T-helper 1 cell treated with Interleukin-12 subunit alpha and Interleukin-12 subunit beta and Interleukin-4 antibody, amounts not matched to agents 30 μg/mL and 1 μg/mL, for 36 hours (primary cell): ENCODE measurements around the gene GRM3.

Experiments
- H3K27ac Mint-ChIP-seq: one replicate; pipeline ENCODE4 v1.8.0; 2021; ENCODE audit warnings: mild to moderate bottlenecking, mixed read lengths
- H3K27me3 Mint-ChIP-seq: one replicate; pipeline ENCODE4 v1.8.0; 2021; ENCODE audit warnings: low read depth, mixed read lengths
- H3K36me3 Mint-ChIP-seq: one replicate; pipeline ENCODE4 v1.8.0; 2021; ENCODE audit warnings: low read depth, mixed read lengths
- H3K4me1 Mint-ChIP-seq: one replicate; pipeline ENCODE4 v1.8.0; 2021; ENCODE audit warnings: low read depth, mixed read lengths
- H3K4me3 Mint-ChIP-seq: one replicate; pipeline ENCODE4 v1.8.0; 2021; ENCODE audit warnings: mild to moderate bottlenecking, moderate library complexity, mixed read lengths
- H3K9me3 Mint-ChIP-seq: one replicate; pipeline ENCODE4 v1.8.0; 2021; ENCODE audit warnings: mixed read lengths

GRM3 gene

GRCh38 chr7:86748843-86749719 is 105.4 kb downstream of the GRM3 start:
- H3K4me3 Mint-ChIP-seq, result no peak overlapping the region
- no peaks in the 10 kb centered on the region for H3K9me3 Mint-ChIP-seq
- no peaks in the 10 kb centered on the region for H3K4me1 Mint-ChIP-seq
- H3K27ac Mint-ChIP-seq, result no peak overlapping the region
- no peaks in the 10 kb centered on the region for H3K27me3 Mint-ChIP-seq
- no peaks in the 10 kb centered on the region for H3K36me3 Mint-ChIP-seq

- Mint-ChIP-seq H3K36me3 (no peaks in the 10 kb centered on the region), H3K27me3 (no peaks in the 10 kb centered on the region), H3K4me1 (no peaks in the 10 kb centered on the region), H3K27ac (no peak overlapping the region), H3K9me3 (no peaks in the 10 kb centered on the region), H3K4me3 (no peak overlapping the region)
Observed at GRCh38 chr7:86749741-86750665, 106.3 kb downstream of the GRM3 start.

GRCh38 chr7:86760236-86760635 is 116.5 kb downstream of the GRM3 start:
- no peaks in the 10 kb centered on the region for H3K36me3 Mint-ChIP-seq
- no peaks in the 10 kb centered on the region for H3K27me3 Mint-ChIP-seq
- no peaks in the 10 kb centered on the region for H3K4me1 Mint-ChIP-seq
- no peaks in the 10 kb centered on the region for H3K9me3 Mint-ChIP-seq
- no peak overlapping the region for H3K27ac Mint-ChIP-seq
- H3K4me3 Mint-ChIP-seq, result no peak overlapping the region

GRCh38 chr7:86762129-86762528 is 118.4 kb downstream of the GRM3 start:
- H3K4me3 Mint-ChIP-seq, result no peak overlapping the region
- no peaks in the 10 kb centered on the region for H3K36me3 Mint-ChIP-seq
- H3K27me3 Mint-ChIP-seq, result no peaks in the 10 kb centered on the region
- H3K4me1 Mint-ChIP-seq, result no peaks in the 10 kb centered on the region
- H3K27ac Mint-ChIP-seq, result no peak overlapping the region
- H3K9me3 Mint-ChIP-seq, result no peaks in the 10 kb centered on the region

DNA sequence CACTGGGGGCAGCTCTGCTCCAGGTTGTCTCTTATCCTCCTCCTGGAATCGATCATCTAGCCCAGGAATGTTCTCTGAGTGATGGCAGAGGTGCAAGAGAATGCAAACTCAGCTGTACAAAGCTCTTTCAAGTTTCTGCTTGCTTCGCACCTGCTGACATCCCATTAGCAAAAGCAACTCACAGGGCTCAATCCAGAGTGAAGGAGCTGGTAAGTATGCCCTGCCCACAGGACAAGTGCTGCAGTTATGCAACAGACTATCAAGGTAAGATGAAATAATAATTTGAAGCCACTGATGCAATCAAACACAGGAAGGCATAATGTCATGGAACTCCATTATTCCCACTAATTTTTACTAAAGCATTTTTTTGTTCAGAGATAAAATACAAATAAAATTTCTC is 122.2 kb downstream of the GRM3 start:
- Mint-ChIP-seq H3K36me3 (no peaks in the 10 kb centered on the region), H3K27me3 (no peaks in the 10 kb centered on the region), H3K9me3 (no peaks in the 10 kb centered on the region), H3K4me1 (no peaks in the 10 kb centered on the region), H3K27ac (no peak overlapping the region), H3K4me3 (no peak overlapping the region)

DNA sequence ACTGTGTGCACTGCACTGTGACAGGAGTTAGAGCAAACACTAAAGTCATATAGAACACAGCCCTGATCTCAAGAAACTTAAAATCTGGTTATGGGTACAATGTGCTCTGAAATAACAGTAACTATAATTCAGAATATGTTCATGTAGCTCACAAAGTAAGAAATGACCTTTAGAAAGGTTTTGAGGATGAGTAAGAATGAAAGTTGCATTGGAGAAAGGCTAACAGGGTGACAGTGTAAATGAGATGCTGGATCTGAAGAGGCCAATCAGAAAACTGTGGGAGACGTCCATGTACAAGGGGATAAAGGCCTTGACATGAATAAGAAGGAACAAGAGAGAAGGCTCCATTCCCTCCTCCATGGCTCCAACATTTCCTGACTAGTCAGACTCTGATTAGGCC is 124.7 kb downstream of the GRM3 start:
- H3K36me3 Mint-ChIP-seq, result no peaks in the 10 kb centered on the region
- no peaks in the 10 kb centered on the region for H3K4me1 Mint-ChIP-seq
- H3K27ac Mint-ChIP-seq, result no peak overlapping the region
- H3K27me3 Mint-ChIP-seq, result no peaks in the 10 kb centered on the region
- H3K9me3 Mint-ChIP-seq, result no peaks in the 10 kb centered on the region
- no peak overlapping the region for H3K4me3 Mint-ChIP-seq

- Mint-ChIP-seq H3K9me3 (no peaks in the 10 kb centered on the region), H3K4me1 (no peaks in the 10 kb centered on the region), H3K4me3 (no peak overlapping the region), H3K27ac (no peak overlapping the region), H3K36me3 (no peaks in the 10 kb centered on the region), H3K27me3 (no peaks in the 10 kb centered on the region)
Observed at GRCh38 chr7:86768967-86769760, 125.5 kb downstream of the GRM3 start.

DNA sequence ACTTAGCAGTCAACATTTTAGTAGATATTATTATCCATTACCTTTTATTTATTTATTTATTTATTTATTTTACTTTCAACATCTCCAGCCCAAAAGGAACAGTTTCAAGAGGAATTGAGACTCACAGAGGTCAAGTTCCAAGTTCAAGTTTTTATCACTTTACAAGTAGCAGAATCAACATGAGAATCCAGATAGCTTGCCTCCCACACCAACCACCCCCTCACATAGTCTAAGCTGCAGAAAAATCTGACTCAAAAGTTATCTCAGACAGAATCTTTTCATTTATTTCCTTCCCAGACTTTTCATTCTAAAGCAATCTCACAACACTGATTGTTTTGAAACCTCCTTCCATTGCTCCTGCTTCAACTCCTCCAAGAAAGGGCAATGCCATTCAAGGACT is 129.6 kb downstream of the GRM3 start:
- no peaks in the 10 kb centered on the region for H3K36me3 Mint-ChIP-seq
- H3K27me3 Mint-ChIP-seq, result no peaks in the 10 kb centered on the region
- no peak overlapping the region for H3K4me3 Mint-ChIP-seq
- H3K4me1 Mint-ChIP-seq, result no peaks in the 10 kb centered on the region
- H3K27ac Mint-ChIP-seq, result no peak overlapping the region
- no peaks in the 10 kb centered on the region for H3K9me3 Mint-ChIP-seq

- H3K36me3 Mint-ChIP-seq, result no peaks in the 10 kb centered on the region
- no peaks in the 10 kb centered on the region for H3K27me3 Mint-ChIP-seq
- H3K4me1 Mint-ChIP-seq, result no peaks in the 10 kb centered on the region
- no peak overlapping the region for H3K27ac Mint-ChIP-seq
- no peak overlapping the region for H3K4me3 Mint-ChIP-seq
- H3K9me3 Mint-ChIP-seq, result no peaks in the 10 kb centered on the region
Observed at GRCh38 chr7:86775203-86775602, 131.5 kb downstream of the GRM3 start.

- Mint-ChIP-seq H3K27me3 (no peaks in the 10 kb centered on the region), H3K27ac (no peak overlapping the region), H3K4me1 (no peaks in the 10 kb centered on the region), H3K4me3 (no peak overlapping the region), H3K36me3 (no peaks in the 10 kb centered on the region), H3K9me3 (no peaks in the 10 kb centered on the region)
Observed at GRCh38 chr7:86776136-86776535, 132.4 kb downstream of the GRM3 start.

- H3K4me3 Mint-ChIP-seq, result no peak overlapping the region
- H3K4me1 Mint-ChIP-seq, result no peaks in the 10 kb centered on the region
- H3K27me3 Mint-ChIP-seq, result no peaks in the 10 kb centered on the region
- H3K36me3 Mint-ChIP-seq, result no peaks in the 10 kb centered on the region
- no peak overlapping the region for H3K27ac Mint-ChIP-seq
- H3K9me3 Mint-ChIP-seq, result no peaks in the 10 kb centered on the region
Observed at GRCh38 chr7:86778271-86778670, 134.6 kb downstream of the GRM3 start.

DNA sequence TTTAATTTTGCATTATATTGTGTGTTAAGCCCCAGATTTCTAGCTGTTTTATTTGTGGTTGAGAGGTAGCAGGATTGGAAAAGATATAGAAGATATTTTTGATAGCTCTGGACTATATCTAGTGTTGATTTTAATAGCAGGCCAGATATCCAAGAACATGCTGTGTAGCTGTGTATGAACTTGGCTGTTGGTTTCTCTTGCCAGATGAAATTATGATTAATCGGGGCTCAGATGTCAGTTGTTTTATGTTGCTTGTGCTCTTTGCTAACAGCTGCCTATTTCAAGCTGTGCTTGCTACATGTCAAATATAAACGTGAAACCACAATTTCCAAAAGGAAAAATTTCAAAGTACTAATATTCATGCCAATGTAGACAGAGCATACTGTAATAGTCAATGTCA is 141.1 kb downstream of the GRM3 start:
- Mint-ChIP-seq H3K27ac (no peak overlapping the region), H3K4me3 (no peak overlapping the region), H3K4me1 (no peaks in the 10 kb centered on the region), H3K9me3 (no peaks in the 10 kb centered on the region), H3K36me3 (no peaks in the 10 kb centered on the region), H3K27me3 (no peaks in the 10 kb centered on the region)

GRCh38 chr7:86785641-86786040 is 141.9 kb downstream of the GRM3 start:
- no peaks in the 10 kb centered on the region for H3K36me3 Mint-ChIP-seq
- no peak overlapping the region for H3K4me3 Mint-ChIP-seq
- no peak overlapping the region for H3K27ac Mint-ChIP-seq
- no peaks in the 10 kb centered on the region for H3K9me3 Mint-ChIP-seq
- H3K4me1 Mint-ChIP-seq, result no peaks in the 10 kb centered on the region
- H3K27me3 Mint-ChIP-seq, result no peaks in the 10 kb centered on the region

DNA sequence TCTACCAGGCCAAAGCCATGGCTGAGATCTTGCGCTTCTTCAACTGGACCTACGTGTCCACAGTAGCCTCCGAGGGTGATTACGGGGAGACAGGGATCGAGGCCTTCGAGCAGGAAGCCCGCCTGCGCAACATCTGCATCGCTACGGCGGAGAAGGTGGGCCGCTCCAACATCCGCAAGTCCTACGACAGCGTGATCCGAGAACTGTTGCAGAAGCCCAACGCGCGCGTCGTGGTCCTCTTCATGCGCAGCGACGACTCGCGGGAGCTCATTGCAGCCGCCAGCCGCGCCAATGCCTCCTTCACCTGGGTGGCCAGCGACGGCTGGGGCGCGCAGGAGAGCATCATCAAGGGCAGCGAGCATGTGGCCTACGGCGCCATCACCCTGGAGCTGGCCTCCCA is 142.7 kb downstream of the GRM3 start:
- H3K9me3 Mint-ChIP-seq, result no peaks in the 10 kb centered on the region

More for the DNA sequence above, 142.7 kb downstream of the GRM3 start:
- Mint-ChIP-seq H3K4me1 (no peaks in the 10 kb centered on the region), H3K4me3 (no peak overlapping the region), H3K36me3 (no peaks in the 10 kb centered on the region), H3K27me3 (no peaks in the 10 kb centered on the region), H3K27ac (no peak overlapping the region)
